ENCODE measurements around the gene BIRC7. TPM values are rescaled to one million over a fixed set of nuclear protein-coding genes. Genes with fewer than 3 reads are reported as not detected.

BIRC7 gene
- total and polyA plus RNA-seq, 2 of the 4 experiments (the other 2 are of a cell fraction), result not detected

DNA sequence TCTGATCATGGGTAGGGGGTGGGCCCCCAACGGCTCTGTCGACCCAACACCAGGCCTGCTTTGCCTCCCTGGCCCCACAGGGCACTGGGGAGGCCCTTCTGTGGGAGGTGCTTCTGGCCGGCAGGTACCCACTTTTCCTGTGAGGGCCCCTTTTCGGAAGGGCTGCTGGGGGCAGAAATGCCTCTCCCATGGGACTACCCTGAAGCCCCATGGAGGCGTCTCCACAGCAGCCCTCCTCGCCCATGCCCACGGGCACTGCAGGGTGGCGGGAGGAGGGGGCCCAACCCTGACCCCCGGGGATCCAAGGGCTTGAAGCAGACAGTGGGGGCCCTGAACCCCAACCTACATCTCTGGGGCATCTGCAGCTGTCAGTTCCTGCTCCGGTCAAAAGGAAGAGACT, 2.3 kb downstream of the BIRC7 start:
- H4K8ac ChIP-seq (ENCODE audit: low read depth in 2 of 2, low read length in 2 of 2), result no peak overlapping the region
- CTCF ChIA-PET, result interaction anchor here (0.8 kb wide), 1 partner anchor 14 kb away, joined by 3 read pairs; no protein-coding TSS in a partner anchor
- POLR2A ChIA-PET (ENCODE audit: unreplicated experiment), result interaction anchor here (0.6 kb wide), 1 partner anchor 300 kb away, joined by 3 read pairs; the partner anchor contains the start of gene GID8
- no peak overlapping the region for H3K4me3 ChIP-seq (ENCODE audit: insufficient read depth, low read depth, low read length)
- peaks cover 10% of the 10 kb centered on the region; the same call in 1 of the 2 replicates for H3K27me3 ChIP-seq (ENCODE audit: control insufficient read depth, insufficient read depth, low read length)
- no TSS peak for BruUV-seq (replicated peaks)
- intact Hi-C loops (cut with micrococcal nuclease), result no loop called here
- H2BK20ac ChIP-seq (ENCODE audit: low read depth, low read length), result no peak overlapping the region
- no peaks in the 10 kb centered on the region for H3K36me3 ChIP-seq (ENCODE audit: control insufficient read depth, insufficient read depth, low read length)
- WGBS, 2 experiments (ENCODE audit: extremely low coverage in 2 of 2, insufficient read length in 1 of 2), result 48% methylated on average over 2 of the region's 10 CpGs; no CpG with 5 or more reads in 1 of the 2 experiments
- H3K14ac ChIP-seq (replicated peaks; ENCODE audit: low read depth, low read length), result no peak overlapping the region
- no peak overlapping the region for H3K56ac ChIP-seq (ENCODE audit: extremely low read depth, insufficient read depth, low read length)
- no peak overlapping the region for H2BK5ac ChIP-seq (ENCODE audit: low read depth, low read length, poor library complexity, severe bottlenecking)
- H4K91ac ChIP-seq (ENCODE audit: insufficient read depth, low read depth, low read length), result no peak overlapping the region
- no peak overlapping the region for H2BK15ac ChIP-seq (ENCODE audit: low read depth, low read length)
- no peak overlapping the region for H2AK9ac ChIP-seq (replicated peaks; ENCODE audit: low read depth, low read length, poor library complexity)
- no peak overlapping the region for H4K5ac ChIP-seq (ENCODE audit: low read depth, low read length)
- H2BK120ac ChIP-seq (ENCODE audit: low read depth, low read length), result no peak overlapping the region
- TF ChIP-seq CEBPB (IDR thresholded peaks at IDR 0.05; ENCODE audit: low read depth, low read length), result no peak
- TF ChIP-seq SMC3 (IDR thresholded peaks at IDR 0.05; ENCODE audit: low read depth, low read length), result no peak
- no peak for TF ChIP-seq POLR2A (IDR thresholded peaks at IDR 0.05; ENCODE audit: low read depth, low read length)
- TF ChIP-seq MXI1 (IDR thresholded peaks at IDR 0.05; ENCODE audit: borderline replicate concordance, low read depth, low read length), result no peak
- no peak for TF ChIP-seq FOS (IDR thresholded peaks at IDR 0.05; ENCODE audit: low read depth, low read length)
- TF ChIP-seq NFE2L2 (IDR thresholded peaks at IDR 0.05; ENCODE audit: low read depth, low read length), result no peak
- no peak for TF ChIP-seq BHLHE40 (IDR thresholded peaks at IDR 0.05; ENCODE audit: low read depth, low read length)
- no peak for TF ChIP-seq MAFK (IDR thresholded peaks at IDR 0.05; ENCODE audit: low read depth, low read length)
- TF ChIP-seq RFX5 (IDR thresholded peaks at IDR 0.05; ENCODE audit: low read depth, low read length), result no peak
- no peak for TF ChIP-seq CHD1 (IDR thresholded peaks at IDR 0.05; ENCODE audit: low read depth, low read length)
- TF ChIP-seq MAZ (IDR thresholded peaks at IDR 0.05; ENCODE audit: borderline replicate concordance, low read depth, low read length), result no peak
- no peak for TF ChIP-seq RAD21 (IDR thresholded peaks at IDR 0.05; ENCODE audit: low read length)
- TF ChIP-seq RCOR1 (IDR thresholded peaks at IDR 0.05; ENCODE audit: insufficient replicate concordance, low read length), result no peak
- TF ChIP-seq, protein P1, sequence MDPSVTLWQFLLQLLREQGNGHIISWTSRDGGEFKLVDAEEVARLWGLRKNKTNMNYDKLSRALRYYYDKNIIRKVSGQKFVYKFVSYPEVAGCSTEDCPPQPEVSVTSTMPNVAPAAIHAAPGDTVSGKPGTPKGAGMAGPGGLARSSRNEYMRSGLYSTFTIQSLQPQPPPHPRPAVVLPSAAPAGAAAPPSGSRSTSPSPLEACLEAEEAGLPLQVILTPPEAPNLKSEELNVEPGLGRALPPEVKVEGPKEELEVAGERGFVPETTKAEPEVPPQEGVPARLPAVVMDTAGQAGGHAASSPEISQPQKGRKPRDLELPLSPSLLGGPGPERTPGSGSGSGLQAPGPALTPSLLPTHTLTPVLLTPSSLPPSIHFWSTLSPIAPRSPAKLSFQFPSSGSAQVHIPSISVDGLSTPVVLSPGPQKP (IDR thresholded peaks at IDR 0.05; ENCODE audit: borderline replicate concordance, low read depth, low read length), result no peak
- no peak overlapping the region for H3K4ac ChIP-seq (ENCODE audit: low read depth, low read length)
- no peak overlapping the region for H2AK5ac ChIP-seq (ENCODE audit: low read depth, low read length)
- dilution Hi-C loops (cut with HindIII; ENCODE audit: low sequenced_read_pairs, unreplicated experiment), result no loop called here
- H3K4me2 ChIP-seq (ENCODE audit: low read depth, low read length), result no peak overlapping the region
- no peaks in the 10 kb centered on the region for H3K9me1 ChIP-seq (ENCODE audit: insufficient read depth, low read length)
- H3K9me3 ChIP-seq (ENCODE audit: control insufficient read depth, insufficient read depth, low read length), result no peaks in the 10 kb centered on the region
- ATAC-seq (ENCODE audit: low read depth) (no peak), DNase-seq (no peak)
- no peak overlapping the region for H3K27ac ChIP-seq (ENCODE audit: insufficient read depth, low read length)
- H3K23ac ChIP-seq (ENCODE audit: low read depth, low read length), result no peak overlapping the region
- no peaks in the 10 kb centered on the region for H3K79me1 ChIP-seq (ENCODE audit: low read depth in 1 of 2, low read length in 2 of 2)
- no peak overlapping the region for H2AFZ ChIP-seq (replicated peaks; ENCODE audit: low read length, poor library complexity)
- H4K20me1 ChIP-seq (ENCODE audit: insufficient read depth, low read length), result no peaks in the 10 kb centered on the region
- peaks cover 4% of the 10 kb centered on the region for H3K4me1 ChIP-seq (ENCODE audit: control insufficient read depth, insufficient read depth, low read length)
- in situ Hi-C loops (cut with MboI; ENCODE audit: low sequenced_read_pairs), result no loop called here
- H3K18ac ChIP-seq (ENCODE audit: low read depth, low read length), result no peak overlapping the region
- H3K9ac ChIP-seq (ENCODE audit: low read depth, low read length), result no peak overlapping the region

Measured in IMR-90 (cell line).